ENCODE measurements around the gene HYPK. TPM values are rescaled to one million over a fixed set of nuclear protein-coding genes. Genes with fewer than 3 reads are reported as not detected.

HYPK gene, protein sequence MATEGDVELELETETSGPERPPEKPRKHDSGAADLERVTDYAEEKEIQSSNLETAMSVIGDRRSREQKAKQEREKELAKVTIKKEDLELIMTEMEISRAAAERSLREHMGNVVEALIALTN
- 20.3 and 33.8 TPM in 2 replicates for total RNA-seq

DNA sequence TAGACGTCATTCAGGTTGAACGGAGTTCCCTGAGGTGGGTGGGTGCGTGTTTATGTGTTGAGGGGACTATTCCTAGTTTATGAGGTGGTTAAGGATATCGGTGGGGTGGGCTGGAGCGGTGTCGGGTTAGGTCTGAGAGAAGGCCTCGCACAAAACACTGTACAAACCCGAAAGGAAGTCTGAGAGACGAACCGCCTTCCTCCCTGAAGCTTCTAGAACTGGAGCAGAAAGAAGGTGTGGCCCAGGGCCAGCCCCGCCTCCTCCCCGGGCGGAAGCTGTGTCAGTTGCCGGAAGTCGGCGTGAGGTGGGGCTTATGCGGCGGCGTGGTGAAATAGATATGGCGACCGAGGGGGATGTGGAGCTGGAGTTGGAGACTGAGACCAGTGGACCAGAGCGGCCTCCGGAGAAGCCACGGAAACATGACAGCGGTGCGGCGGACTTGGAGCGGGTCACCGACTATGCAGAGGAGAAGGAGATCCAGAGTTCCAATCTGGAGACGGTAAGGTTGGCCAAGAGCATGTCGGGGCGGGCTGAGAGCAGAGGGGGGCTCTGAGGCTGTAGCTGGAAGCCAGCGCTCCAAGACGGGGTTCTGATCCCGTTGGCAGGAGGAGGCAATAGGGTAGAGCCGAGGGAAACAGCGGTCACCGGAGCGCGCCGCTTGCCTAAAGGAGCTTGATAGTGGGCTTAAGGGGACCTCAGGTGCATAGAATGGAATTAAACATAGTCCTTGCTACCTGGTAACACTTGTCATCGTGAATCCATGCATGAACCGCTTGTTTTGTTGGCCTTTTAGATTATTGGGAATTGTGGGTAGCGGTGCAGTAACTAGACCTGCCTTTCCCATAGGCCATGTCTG is at the start of gene HYPK:
Gene HYPK, plus strand, starts transcription at position 314 of the 856 bp plus-strand sequence. Its CDS starts 24 bp downstream, at position 338.
- H3K4me1 Mint-ChIP-seq: peaks cover 34% of the 10 kb centered on the region

DNA sequence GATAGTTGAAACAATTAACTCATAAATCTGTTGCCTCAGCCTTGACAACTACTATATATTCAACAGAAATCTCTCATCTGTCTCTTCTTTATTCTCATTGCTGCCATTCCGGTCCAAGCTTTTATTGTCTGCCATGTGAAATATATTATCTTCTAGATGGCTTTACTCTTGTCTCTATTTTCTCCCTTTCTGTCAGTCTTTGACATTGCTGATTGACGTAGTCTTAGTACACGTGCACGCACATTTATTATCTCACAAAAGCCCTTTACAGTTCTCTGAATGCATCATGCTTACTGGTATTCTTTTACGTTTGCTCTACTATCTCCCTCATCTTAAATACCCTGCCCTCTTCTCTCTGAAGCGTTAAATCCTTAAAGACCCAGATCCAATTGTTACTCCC is 48.5 kb upstream of the HYPK start:
- Mint-ChIP-seq H3K27me3 (no peaks in the 10 kb centered on the region), H3K9me3 (no peaks in the 10 kb centered on the region), H3K27ac (peak overlapping the region; percentile 4), H3K4me1 (peaks cover 30% of the 10 kb centered on the region), H3K4me3 (peak overlapping the region; percentile 22), H3K36me3 (ENCODE audit: low read depth) (peaks cover 61% of the 10 kb centered on the region)
- intact Hi-C loops (cut with micrococcal nuclease): no loop called here
- no peak for DNase-seq

More for the DNA sequence above, at the start of gene HYPK:
- Mint-ChIP-seq H3K27ac (peak within 1 kb of the TSS; percentile 98), H3K36me3 (ENCODE audit: low read depth) (peaks cover 71% of the 10 kb centered on the region), H3K9me3 (no peaks in the 10 kb centered on the region), H3K27me3 (no peaks in the 10 kb centered on the region), H3K4me3 (peak within 1 kb of the TSS; percentile 96)
- intact Hi-C loops (cut with micrococcal nuclease): loop anchor here (1.0 to 10.0 kb wide), 3 partner anchors 8 to 616 kb away; partner anchors contain the start of genes CCNDBP1, MFAP1 and SERF2
- peak; percentile 98 for DNase-seq

DNA sequence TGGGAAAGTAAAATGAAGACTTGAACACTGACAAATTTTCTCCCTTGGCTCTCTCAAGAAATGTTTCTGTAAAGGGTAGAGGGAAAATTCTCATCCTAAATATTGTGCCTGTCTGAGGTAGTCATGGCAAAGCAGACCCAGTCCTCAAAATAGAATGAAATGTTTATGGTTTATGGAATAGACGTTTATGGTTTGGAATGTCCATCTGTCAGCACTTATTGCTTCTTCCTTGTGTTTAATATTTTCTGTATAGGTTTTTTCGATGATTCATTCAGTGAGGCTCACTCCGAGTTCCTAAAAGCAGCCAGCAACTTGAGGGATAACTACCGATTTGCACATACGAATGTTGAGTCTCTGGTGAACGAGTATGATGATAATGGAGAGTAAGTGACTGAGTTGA is 37.6 kb upstream of the HYPK start:
- Mint-ChIP-seq H3K9me3 (no peaks in the 10 kb centered on the region), H3K4me3 (no peak overlapping the region), H3K4me1 (peaks cover 4% of the 10 kb centered on the region), H3K27me3 (no peaks in the 10 kb centered on the region), H3K27ac (no peak overlapping the region), H3K36me3 (ENCODE audit: low read depth) (peaks cover 57% of the 10 kb centered on the region)
- intact Hi-C loops (cut with micrococcal nuclease): no loop called here
- DNase-seq: no peak

DNA sequence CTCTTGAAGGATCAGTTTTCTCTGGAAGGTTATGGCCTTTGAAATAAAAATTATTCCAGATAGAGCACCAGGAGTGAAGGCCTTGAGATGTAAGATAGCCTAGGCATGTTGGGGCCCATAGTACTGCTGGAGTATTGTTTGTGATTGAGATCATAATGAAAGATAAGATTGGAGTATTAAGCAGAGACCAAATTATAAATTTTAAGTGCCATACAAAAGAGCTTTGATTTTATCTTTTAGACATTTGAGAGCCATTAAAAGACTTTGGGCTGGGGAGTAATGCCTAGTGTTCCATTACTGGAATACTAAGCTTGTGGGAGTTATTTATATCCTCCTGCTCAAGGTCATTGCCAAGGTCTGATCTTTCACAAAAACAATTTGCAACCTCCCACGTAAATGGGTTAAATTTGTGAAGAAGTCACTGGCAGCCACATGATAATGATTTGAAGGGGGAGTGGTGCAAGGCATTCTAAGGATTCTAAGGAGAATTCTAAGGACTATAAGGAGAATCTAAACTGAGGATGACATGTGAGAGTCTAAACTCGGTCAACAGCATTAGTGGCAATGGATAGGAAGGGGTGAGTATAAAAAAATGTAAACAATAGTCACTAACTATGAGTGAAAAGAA is 36.5 kb upstream of the HYPK start:
- Mint-ChIP-seq H3K9me3 (no peaks in the 10 kb centered on the region), H3K36me3 (ENCODE audit: low read depth) (peaks cover 61% of the 10 kb centered on the region), H3K27ac (no peak overlapping the region), H3K27me3 (no peaks in the 10 kb centered on the region), H3K4me3 (no peak overlapping the region), H3K4me1 (peaks cover 4% of the 10 kb centered on the region)
- intact Hi-C loops (cut with micrococcal nuclease): no loop called here
- no peak for DNase-seq

DNA sequence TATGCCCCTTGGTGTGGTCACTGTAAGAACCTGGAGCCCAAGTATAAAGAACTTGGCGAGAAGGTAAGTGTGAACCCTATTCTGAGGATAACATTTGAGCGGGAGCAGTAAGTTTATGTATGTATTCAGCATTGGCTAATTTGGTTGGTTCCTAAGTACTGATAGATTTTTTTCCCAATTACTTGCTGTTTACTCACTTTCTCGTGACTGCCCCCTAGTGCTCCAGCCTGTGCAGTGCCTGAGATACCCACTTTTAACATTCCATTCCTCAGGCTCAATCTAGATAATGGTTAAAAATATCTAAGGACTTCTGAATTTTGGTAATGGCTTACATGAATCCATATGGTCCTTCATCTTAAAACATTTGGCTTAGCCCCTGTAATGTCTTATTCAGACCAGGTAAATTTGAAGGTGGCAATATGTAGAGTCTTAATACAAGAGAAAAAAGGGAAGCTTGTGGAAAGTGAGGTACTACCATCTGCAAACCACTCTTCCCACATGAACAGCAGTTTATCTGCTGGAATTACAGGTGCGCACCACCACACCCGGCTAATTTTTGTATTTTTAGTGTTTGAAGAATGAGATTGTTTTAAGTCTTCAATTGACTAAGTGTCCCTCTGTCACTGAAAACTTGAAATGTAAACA is 30.7 kb upstream of the HYPK start:
- no peaks in the 10 kb centered on the region for H3K9me3 Mint-ChIP-seq
- H3K4me3 Mint-ChIP-seq: no peak overlapping the region
- peaks cover 64% of the 10 kb centered on the region for H3K36me3 Mint-ChIP-seq (ENCODE audit: low read depth)
- no peak overlapping the region for H3K27ac Mint-ChIP-seq
- DNase-seq: peak; percentile 87
- no peaks in the 10 kb centered on the region for H3K27me3 Mint-ChIP-seq
- H3K4me1 Mint-ChIP-seq: peaks cover 2% of the 10 kb centered on the region
- intact Hi-C loops (cut with micrococcal nuclease): loop anchor here (2.0 kb wide), 1 partner anchor 21 kb away; no protein-coding TSS in a partner anchor

DNA sequence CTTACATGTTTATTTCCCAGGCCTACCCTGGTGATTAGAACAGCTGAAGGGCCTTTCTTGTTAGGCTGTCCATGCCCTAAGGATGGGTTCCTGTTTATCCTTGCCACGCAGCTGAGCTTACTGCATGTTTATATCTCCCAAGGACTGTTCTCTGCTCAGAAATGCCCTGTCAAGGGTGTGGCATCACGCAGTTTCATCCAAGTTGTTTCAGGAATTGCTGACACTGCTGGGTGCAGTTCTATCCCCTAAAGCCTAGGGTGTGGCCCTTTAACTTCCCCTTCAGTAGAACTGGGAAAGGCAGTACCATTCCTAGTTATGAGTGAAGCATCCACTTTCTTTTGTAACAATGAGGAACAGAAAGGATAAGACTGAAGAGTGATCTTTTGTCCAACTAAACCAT is 28.6 kb upstream of the HYPK start:
- peaks cover 10% of the 10 kb centered on the region for H3K4me1 Mint-ChIP-seq
- intact Hi-C loops (cut with micrococcal nuclease): no loop called here
- no peak overlapping the region for H3K4me3 Mint-ChIP-seq
- H3K27ac Mint-ChIP-seq: no peak overlapping the region
- peaks cover 59% of the 10 kb centered on the region for H3K36me3 Mint-ChIP-seq (ENCODE audit: low read depth)
- no peaks in the 10 kb centered on the region for H3K27me3 Mint-ChIP-seq
- no peaks in the 10 kb centered on the region for H3K9me3 Mint-ChIP-seq
- no peak for DNase-seq

DNA sequence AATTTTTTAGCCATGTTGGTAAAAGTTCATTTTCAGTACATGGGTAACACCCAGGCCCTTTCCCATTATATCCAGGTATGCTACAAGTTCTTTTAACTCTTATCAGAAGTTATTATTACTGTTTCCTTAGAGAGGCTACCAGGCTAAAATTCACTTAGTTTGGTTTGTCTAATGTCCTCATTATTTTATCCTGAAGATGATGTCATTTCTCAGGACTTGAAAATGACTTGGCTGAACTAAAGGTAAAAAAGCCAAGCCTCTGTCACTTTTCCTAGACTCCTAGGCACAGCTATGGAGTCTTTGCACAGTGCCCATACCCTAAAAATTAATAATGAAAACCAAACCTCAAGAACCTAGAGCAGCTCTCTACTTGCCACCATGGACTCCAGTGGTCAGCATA is 27.8 kb upstream of the HYPK start:
- no peaks in the 10 kb centered on the region for H3K9me3 Mint-ChIP-seq
- intact Hi-C loops (cut with micrococcal nuclease): no loop called here
- H3K27me3 Mint-ChIP-seq: no peaks in the 10 kb centered on the region
- DNase-seq: no peak
- no peak overlapping the region for H3K27ac Mint-ChIP-seq
- peaks cover 17% of the 10 kb centered on the region for H3K4me1 Mint-ChIP-seq
- peaks cover 59% of the 10 kb centered on the region for H3K36me3 Mint-ChIP-seq (ENCODE audit: low read depth)
- no peak overlapping the region for H3K4me3 Mint-ChIP-seq

DNA sequence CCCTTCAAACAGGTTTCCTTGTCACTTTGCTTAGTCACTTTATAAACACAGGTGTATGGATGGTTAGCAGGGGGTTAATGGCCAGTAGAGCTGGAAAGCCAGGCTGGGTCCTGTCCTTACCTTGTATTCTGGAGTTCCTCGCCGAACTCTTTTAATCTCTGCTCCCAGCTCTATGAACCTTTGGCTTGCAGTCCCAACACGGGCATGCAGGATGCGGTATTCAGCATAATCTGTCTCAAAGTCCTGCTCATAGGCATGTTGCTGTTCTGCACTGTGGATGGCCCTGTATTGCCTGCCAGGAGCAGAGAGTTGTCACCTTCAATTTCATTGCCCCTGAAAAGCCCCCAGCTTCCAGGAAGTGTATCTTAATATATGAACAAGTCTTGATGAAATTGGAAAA is 26.3 kb upstream of the HYPK start:
- H3K36me3 Mint-ChIP-seq (ENCODE audit: low read depth): peaks cover 47% of the 10 kb centered on the region
- H3K9me3 Mint-ChIP-seq: no peaks in the 10 kb centered on the region
- intact Hi-C loops (cut with micrococcal nuclease): no loop called here
- peaks cover 20% of the 10 kb centered on the region for H3K4me1 Mint-ChIP-seq
- H3K27ac Mint-ChIP-seq: no peak overlapping the region
- no peak for DNase-seq
- H3K27me3 Mint-ChIP-seq: peaks cover 2% of the 10 kb centered on the region
- no peak overlapping the region for H3K4me3 Mint-ChIP-seq

DNA sequence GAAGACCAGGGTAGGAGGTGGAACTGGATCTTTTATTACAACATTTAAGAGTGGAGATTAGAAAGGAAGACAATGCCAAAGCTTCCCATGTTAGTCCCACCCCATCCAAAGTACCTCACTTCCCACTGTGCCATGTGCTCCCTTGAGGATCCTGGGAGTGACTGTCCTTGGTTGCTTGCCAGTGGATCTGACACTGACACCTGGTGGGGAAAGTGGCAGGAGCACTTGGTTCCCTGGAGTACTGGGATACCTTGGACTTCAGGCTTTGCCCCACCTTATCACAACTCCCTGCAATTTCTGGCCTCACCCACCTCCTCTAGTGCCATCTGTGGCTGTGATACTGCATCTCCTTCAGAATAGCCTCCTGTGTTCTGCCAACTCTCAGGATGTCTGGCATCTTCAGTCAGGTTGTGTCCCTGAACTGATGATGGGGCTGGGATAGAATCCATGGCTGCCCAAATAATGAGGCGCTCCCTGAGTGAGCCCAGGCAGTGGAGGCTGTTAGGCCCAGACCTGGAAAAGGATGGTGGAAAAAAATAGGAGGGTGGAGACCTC is 24.9 kb upstream of the HYPK start:
- H3K4me1 Mint-ChIP-seq: peaks cover 21% of the 10 kb centered on the region
- no peak overlapping the region for H3K27ac Mint-ChIP-seq
- DNase-seq: no peak
- no peaks in the 10 kb centered on the region for H3K9me3 Mint-ChIP-seq
- H3K36me3 Mint-ChIP-seq (ENCODE audit: low read depth): peaks cover 33% of the 10 kb centered on the region
- peak overlapping the region; percentile 90 for H3K4me3 Mint-ChIP-seq
- intact Hi-C loops (cut with micrococcal nuclease): no loop called here
- H3K27me3 Mint-ChIP-seq: peaks cover 6% of the 10 kb centered on the region

DNA sequence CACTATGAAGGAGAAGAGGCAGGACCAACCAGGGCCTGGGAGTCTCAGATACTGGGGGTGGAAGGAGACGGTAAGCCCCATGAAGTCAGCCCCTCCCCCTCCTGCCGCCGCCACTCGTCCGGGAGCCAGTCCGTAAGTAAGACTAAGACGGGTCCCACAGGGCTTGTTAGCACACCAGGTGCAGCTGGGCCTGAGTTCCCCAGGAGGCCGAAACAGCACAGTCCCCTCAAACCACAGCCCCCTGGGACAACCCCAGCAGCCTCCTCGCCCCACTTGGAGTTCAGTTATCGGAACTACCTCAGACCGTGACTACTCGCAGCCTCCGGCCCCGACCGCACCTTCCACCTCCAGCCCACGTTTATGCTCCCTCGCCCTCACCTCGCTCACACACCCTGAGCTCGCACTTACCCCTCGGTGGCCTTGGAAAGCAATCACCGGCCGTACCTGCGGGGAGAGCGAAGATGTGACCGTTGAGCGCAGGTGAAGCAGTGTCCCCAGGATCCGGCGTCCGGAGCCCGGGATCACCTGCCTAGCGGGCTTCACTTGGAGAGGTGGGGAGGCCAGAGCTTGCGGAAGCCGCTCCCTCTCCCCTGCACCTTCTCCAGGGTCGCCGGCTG is 24.2 kb upstream of the HYPK start:
- H3K4me1 Mint-ChIP-seq: peaks cover 21% of the 10 kb centered on the region
- intact Hi-C loops (cut with micrococcal nuclease): loop anchor here (2.0 kb wide), 1 partner anchor 27 kb away; no protein-coding TSS in a partner anchor
- peak; percentile 65 for DNase-seq
- no peaks in the 10 kb centered on the region for H3K9me3 Mint-ChIP-seq
- peak overlapping the region; percentile 90 for H3K4me3 Mint-ChIP-seq
- H3K36me3 Mint-ChIP-seq (ENCODE audit: low read depth): peaks cover 27% of the 10 kb centered on the region
- no peak overlapping the region for H3K27ac Mint-ChIP-seq
- H3K27me3 Mint-ChIP-seq: peaks cover 11% of the 10 kb centered on the region

DNA sequence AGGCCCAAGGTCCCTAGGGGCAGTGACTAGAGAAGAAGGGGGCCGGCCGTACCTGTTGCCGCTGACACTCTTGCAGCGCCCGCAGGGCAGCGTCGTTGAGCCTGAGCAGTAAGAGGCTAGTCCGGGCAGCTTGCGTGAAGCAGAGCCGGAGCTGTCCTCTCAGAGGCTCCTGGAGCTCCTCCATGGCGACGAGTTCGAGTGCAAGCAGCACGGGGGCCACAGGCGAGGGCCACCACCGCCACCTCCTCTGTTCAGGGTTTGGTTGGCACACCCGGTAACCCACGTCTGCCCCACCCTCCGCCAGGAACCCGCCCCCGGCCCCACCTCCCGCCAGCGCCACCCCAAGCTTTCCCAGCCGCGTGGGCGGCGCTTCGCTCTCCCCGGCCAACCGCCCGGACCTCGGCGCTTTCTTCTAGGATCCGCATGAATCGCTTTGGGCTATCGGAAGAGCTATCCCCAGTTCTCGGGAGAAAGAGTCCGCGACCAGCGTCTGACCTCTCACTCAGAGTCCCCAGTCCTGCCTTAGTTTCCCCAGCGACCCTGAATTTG is 23.6 kb upstream of the HYPK start, which contains the start of gene ELL3:
Gene ELL3, minus strand, starts transcription at position 249 of the 549 bp plus-strand sequence. Its CDS starts 65 bp downstream, at position 184.
- H3K27ac Mint-ChIP-seq: peak within 1 kb of the TSS; percentile 89
- peaks cover 12% of the 10 kb centered on the region for H3K27me3 Mint-ChIP-seq
- H3K36me3 Mint-ChIP-seq (ENCODE audit: low read depth): peaks cover 23% of the 10 kb centered on the region
- peak; percentile 90 for DNase-seq
- H3K4me3 Mint-ChIP-seq: peak within 1 kb of the TSS; percentile 90
- intact Hi-C loops (cut with micrococcal nuclease): loop anchor here (1.0 to 2.0 kb wide), 3 partner anchors 15 to 48 kb away; partner anchors contain the start of gene MFAP1
- no peaks in the 10 kb centered on the region for H3K9me3 Mint-ChIP-seq
- H3K4me1 Mint-ChIP-seq: peaks cover 21% of the 10 kb centered on the region

DNA sequence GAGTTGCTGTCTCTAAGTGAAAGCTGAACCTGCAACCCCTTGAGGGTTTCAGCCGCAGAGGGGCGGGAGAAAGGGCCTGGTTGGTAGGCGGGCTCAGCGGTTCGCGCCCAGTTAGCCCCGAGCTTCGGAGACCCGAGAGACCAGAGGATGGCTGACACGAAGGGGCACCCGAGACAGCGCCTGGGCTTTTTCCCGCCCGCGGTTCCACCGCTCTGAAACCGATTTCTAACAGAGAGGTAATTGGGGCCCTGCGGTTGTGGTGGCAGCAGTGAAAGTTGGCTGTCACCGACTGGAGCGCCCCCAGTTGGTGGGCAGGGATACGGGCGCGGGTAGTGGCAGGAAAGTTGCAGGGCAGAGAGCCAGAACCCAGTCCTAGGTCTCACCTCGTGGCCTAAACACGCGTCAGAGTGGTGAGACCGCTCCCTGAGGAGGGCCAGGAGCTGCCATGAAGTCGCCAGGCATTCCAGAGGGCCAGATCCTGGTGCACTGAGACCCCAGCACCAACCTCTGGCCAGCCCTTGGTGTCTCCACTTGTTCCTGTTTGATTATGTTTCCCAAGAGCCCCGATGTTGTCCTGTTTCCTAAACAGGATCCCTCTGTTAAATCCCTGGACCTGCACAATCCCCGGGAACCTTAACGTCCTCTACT is 23.0 kb upstream of the HYPK start:
- peak; percentile 94 for DNase-seq
- Mint-ChIP-seq H3K4me1 (peaks cover 21% of the 10 kb centered on the region), H3K36me3 (ENCODE audit: low read depth) (peaks cover 17% of the 10 kb centered on the region), H3K4me3 (peak overlapping the region; percentile 90), H3K9me3 (no peaks in the 10 kb centered on the region), H3K27ac (peak overlapping the region; percentile 89), H3K27me3 (peaks cover 15% of the 10 kb centered on the region)
- intact Hi-C loops (cut with micrococcal nuclease): loop anchor here (1.0 to 2.0 kb wide), 3 partner anchors 14 to 47 kb away; partner anchors contain the start of gene MFAP1

All from activated CD4-positive, alpha-beta T cell treated with anti-CD3 and anti-CD28 coated beads, Interleukin-2, amount 10 ng/mL, durations not matched to agents 24 days and 14 days (primary cell).